SKM-1 (cell line): ENCODE data around the gene KCNN4.

Experiments used
- DNase-seq: peaks from one replicate; lab custom pipeline; 2025; ENCODE audit not compliant: unreplicated experiment; lab: John Stamatoyannopoulos, UW

Gene KCNN4

DNA sequence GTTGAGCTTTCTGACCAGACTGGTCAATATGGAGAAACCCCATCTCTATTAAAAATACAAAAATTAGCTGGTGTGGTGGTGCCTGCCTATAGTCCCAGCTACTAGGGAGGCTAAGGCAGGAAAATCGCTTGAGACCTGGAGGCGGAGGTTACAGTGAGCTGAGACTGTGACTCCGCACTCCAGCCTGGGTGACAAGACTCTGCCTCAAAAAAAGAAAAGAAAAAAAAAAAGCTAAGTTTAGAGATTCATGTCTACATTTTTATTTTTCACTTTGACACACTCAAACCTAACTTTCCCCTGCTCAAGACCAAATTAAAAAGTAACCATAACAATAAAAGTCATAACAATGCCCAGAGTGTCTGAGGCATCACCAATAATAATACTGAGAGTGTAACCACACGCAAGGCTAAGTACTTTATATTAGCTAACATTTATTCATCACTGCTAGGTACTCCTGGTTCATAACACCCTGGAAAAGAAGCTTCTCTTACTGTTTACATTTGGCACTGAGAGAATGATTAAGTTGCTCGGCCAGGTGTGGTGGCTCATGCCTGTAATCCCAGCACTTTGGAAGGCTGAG, 59.2 kb downstream of the KCNN4 start:
- DNase-seq: no peak

DNA sequence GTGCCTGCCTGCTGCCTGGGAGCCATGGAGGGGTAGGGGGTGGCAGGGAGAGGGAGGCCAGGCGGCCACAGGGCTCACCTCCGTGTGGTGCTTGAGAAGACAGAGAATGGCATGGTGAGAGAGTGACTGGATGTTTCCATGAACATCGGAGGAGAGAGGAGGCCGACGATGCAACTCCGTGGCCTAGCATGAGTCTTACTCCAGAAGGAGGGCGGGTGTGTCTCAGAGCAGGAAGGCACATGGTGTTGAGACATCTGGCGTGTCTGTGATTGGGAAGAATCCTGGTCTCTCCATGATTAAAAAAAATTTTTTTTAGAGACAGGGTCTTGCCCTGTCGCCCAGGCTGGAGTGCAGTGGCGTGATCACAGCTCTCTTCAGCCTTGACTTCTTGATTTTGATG, 59.8 kb downstream of the KCNN4 start:
- no peak for DNase-seq

DNA sequence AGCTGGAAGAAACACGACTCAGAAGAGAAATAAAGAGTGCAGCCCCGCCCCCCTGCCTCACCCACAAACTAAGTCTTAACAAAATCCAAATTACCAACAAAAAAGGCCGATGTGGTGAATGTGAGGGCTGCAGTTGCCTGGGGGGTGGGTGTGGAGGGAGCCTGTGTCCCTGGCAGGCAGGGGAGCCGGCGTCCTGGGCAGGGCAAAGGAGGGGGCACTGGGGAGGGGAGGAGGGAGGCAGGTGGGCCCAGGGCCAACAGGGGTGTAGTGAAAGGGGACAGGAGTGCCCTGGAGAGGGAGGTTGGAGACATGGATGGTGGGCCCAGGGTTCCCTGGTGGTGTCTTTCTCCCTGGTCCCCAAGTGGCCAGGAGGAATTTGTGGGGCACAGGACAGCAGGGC, 60.9 kb downstream of the KCNN4 start:
- no peak for DNase-seq

DNA sequence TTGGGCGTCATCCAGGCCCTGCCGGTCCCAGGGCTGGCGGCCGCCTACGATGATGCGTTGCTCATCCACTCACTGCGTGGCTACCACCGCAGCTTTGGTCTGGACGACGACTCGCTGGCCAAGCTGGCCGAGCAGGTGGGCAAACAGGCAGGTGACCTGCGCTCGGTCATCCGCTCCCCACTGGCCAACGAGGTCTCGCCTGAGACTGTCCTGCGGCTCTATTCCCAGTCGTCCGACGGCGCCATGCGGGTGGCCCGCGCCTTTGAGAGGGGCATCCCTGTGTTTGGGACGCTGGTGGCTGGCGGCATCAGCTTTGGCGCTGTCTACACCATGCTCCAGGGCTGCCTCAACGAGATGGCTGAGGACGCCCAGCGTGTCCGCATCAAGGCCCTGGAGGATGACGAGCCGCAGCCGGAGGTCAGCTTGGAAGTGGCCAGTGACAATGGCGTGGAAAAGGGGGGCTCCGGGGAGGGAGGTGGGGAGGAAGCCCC, 61.4 kb downstream of the KCNN4 start:
- no peak for DNase-seq

DNA sequence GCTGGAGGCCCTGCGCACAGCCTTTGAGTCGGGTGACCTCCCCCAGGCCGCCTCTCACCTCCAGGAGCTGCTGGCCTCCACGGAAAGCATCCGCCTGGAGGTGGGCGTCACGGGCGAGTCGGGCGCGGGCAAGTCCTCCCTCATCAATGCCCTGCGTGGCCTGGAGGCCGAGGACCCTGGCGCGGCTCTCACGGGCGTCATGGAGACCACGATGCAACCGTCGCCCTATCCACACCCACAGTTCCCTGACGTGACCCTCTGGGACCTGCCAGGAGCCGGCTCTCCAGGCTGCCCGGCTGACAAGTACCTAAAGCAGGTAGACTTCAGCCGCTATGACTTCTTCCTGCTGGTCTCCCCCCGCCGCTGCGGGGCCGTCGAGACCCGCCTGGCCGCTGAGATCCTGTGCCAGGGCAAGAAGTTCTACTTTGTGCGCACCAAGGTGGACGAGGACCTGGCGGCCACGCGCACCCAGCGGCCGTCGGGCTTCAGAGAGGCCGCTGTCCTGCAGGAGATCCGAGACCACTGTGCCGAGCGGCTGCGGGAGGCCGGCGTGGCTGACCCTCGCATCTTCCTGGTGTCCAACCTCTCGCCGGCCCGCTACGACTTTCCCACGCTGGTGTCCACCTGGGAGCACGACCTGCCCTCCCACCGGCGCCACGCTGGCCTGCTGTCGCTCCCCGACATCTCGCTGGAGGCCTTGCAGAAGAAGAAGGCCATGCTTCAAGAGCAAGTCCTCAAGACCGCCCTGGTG, 62.0 kb downstream of the KCNN4 start:
- no peak for DNase-seq
